HG03039 (cell line): ENCODE data around the gene FAM98B.

Source experiments
- ATAC-seq: cut with Tn5 transposase; IDR thresholded peaks from one replicate; pipeline ENCODE4 v1.9.1; 2021; ENCODE audit warnings: mild to moderate bottlenecking, moderate library complexity; ENCODE audit not compliant: unreplicated experiment

Gene FAM98B

DNA sequence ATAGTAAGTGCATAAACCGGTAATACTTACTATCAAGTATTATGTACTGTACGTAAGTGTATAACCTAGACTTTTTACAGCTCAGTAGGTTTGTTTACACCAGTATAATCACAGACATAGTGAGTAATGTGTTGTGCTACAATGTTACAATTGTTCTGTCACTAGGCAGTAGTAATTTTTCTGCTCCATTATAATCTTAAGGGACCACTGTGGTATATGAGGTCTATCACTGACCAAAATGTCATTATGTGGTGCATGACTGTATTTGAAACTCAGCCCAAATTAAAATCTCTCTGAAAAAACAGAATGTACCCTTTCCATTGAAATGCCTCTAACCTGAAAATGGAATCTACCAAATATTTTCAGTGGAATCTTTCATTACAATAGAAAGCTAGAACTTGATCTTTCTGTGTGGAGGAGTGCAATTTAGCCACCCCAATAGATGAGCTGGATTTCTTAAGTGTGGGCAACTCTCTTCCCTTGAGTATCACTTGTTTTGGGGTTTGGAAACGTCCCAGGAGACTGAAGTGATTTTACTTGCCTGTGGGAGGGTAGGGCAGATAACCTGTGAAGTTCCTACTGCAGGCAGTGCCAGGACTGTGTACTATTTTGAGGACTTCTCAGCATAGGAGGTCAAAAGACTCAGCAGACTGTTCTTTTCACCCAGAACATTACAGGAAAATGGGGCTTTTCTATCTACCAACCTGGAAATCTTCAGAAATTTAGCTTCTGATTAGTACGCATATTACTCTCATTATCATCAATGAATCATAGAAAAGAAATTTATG lies 50.9 kb downstream of the FAM98B start:
- no peak for ATAC-seq

DNA sequence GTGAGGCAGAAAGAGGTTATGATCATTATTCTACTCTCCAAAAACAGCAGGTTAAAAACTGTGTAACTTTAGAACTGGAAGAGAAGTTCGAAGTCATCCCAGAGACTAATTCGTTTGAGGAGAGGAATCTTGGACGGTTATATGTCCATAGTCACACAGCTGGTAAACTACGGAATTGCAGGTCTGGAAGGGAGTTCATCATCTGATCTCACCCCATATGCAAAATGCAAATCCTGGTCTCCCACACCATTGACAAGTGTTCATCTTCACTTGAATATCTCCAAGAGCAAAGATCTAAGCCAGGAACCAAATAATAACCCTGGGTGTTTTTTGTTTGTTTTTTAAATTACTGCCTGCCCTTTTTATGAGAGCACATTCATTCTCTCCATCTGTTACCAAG lies 53.1 kb downstream of the FAM98B start:
- ATAC-seq: no peak

DNA sequence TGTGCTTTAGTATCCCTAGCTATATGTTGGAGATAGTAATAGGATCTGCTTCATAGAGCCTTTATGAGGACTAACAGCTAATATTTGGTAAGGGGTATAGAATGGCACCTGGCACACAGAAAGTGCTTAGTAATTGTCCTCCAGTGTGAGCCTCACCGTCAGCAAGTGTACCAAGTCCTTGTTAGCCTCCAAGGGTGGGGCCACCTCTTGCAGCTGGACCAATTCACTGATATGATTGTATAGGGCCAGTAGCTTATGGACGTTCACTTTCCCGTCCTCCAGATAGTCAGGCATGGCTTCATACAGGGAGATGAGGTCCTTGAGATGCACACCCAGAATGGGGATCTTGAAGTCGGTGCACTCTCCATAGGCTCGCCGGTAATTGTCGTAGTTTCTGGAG lies 53.6 kb downstream of the FAM98B start:
- no peak for ATAC-seq

DNA sequence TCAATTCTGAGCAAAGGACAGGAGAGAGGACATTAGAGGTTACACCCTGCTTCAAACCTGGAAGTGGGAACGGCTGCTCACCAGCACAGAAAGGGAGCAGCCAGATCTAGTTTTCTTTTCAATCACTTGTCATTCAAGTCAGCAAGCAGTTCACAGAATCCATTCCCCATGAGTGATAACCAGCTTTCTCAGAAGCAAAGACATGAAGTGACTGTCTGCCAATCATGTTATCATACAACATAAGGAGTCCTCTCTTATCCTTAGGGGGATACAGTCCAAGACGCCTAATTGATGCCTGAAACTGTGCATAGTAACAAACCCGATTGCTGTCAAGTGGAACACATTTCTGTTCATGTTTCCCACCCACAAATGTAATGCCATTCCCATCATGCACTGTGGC lies 54.7 kb downstream of the FAM98B start:
- ATAC-seq: peak; percentile 47

- no peak for ATAC-seq
Measured at GRCh38 chr15:38509152-38509551, 55.2 kb downstream of the FAM98B start.

DNA sequence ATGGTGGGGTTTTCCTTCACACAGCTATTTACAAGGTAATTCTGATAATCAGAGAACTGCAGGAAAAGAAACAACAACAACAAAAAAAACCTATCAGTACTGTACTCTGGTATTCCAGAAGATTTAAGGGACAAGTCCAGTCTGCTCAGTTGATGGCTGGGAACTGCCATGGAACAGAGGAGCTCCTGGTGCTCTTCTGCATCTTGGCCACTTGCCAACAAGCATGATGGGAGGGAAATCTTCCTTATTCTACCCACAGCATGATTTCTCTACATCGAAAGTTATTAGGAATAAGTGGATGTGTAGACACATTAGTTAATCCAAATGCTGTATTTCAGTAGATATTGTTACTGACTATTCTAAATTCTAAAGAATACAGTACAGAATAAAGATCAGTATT lies 59.0 kb downstream of the FAM98B start:
- no peak for ATAC-seq

DNA sequence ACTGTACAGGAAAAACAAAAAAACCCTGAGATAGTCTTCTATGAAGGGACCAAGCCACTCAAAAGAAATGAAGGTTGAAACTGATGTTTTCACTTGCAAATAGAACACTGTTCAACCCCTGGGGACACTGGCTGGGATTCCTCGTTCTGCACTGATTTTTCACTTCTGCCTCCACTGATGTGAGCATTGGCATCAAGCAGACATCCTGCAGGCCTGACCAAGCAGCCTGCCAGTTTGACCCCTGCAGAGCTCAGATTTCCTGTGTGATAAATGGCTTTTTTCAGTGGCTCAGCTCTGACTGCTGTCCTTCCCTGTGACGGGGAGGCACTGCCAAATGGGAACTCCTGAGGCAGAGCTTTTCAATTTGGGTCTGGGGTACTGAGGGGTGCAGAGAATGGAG lies 60.7 kb downstream of the FAM98B start:
- no peak for ATAC-seq

DNA sequence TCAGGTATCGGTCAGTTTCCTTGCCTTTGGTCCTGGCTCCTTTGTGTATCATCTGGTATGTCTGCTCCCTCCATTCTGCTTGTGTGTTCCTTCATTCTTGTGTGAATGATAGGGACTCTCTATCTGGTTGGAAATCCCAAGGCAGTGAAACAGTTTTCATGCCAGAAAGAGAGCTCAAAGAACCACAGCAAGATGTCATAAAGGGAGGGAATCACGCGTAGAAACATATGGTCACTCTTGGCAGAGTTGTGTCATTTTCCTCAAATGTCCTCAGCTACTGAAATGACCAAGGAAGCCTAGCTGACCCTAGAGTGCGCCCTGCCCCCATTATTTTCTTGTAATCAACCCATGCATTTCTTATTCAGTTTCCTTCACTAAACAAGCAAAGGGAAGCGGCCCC lies 62.7 kb downstream of the FAM98B start:
- ATAC-seq: no peak

GRCh38 chr15:38517312-38517975 lies 63.5 kb downstream of the FAM98B start:
- ATAC-seq: no peak

DNA sequence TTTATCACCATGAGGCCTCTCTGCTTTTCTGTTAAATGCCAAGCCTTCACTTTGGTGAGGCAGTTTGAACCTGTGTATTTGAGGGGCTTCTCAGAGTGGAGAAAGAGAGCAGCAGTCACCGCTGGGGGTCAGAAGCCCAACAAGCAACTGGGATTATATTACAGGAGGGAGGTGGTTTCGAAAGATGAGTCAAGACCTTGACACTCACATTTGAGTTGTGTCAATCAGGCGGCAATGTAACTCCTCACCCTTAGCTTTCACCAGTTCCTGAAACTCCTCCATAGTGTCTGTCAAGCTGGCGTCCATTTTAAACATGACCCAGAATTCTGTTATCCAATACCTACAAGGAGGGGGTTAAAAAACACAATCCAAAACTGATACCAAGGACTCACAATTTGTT lies 64.2 kb downstream of the FAM98B start:
- no peak for ATAC-seq

DNA sequence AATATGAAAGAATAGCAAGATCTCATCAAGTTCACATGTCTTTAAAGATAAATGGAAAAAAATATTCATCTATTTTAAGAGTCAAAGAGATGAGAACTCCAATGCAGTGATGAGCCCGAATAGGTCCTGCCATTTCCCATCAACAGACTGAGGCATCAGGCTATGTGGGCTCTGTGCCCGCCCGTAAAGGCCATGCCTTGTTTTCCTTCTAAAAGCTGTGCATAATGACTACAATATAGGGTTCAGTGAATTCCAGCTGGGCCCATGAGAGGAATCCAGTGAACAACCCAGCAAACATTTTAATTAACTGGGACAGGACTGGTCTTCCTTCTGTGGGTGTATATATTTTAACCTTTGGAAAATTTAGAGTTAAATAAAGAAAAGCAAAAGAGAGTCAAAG lies 66.1 kb downstream of the FAM98B start:
- no peak for ATAC-seq

GRCh38 chr15:38521316-38521715 lies 67.4 kb downstream of the FAM98B start:
- no peak for ATAC-seq

DNA sequence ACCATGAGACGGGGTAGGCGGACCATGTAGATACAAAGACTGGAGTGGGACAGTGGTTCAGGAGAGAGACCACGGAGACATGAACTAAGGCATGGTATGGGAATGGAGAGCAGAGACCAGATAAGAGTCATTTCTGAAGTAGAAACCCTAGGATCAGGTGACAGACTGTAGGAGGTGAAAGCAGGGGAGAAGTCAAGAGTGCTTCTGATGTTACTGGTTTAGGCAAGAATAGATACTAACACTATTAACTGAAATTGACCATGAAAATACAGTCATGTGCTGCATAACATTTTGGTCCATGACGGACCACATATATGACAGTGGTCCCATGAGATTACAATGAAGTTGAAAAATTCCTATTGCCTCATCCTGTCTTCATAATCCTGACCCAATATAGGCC lies 69.0 kb downstream of the FAM98B start:
- no peak for ATAC-seq

- no peak for ATAC-seq
Measured at GRCh38 chr15:38524156-38524555, 70.2 kb downstream of the FAM98B start.

DNA sequence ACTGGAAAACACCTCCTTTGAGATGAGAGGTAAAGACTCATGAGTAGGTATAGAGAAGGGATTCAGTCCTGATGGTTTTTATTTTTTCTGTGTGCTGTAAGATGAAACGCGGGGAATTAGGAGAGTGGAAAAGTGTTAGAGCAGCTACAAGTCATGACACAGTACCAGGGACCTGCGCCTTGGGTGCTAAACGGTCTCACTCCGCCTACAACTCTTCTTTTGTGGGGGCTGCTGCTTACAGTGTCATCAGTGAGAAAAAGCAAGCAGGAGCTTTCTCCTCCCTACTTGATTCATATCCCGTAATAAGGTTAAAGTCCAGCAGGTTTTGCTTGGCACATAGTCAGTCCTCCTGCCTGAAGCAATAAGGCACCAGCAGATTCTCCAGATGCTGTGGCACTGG lies 71.6 kb downstream of the FAM98B start:
- no peak for ATAC-seq

- ATAC-seq: no peak
Measured at GRCh38 chr15:38526158-38526557, 72.2 kb downstream of the FAM98B start.

DNA sequence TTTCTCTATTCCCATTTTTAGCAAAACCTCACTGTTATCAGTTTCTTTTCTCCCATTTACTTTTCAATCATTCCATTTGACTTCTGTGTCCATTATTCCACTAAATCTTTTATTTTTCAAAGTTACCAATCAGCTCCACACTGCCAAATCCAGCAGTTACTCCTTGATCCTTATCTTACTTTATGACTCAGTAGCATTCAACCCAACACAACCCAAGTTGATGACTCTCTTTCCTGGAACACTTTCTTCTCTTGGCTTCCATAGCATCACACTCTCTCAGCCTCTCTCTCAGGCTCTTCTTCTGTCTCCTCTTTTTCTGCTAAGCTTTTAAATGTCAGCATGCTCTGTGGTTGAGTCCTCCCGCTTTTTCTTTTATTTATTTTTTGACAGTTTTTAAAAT lies 74.4 kb downstream of the FAM98B start:
- ATAC-seq: no peak

DNA sequence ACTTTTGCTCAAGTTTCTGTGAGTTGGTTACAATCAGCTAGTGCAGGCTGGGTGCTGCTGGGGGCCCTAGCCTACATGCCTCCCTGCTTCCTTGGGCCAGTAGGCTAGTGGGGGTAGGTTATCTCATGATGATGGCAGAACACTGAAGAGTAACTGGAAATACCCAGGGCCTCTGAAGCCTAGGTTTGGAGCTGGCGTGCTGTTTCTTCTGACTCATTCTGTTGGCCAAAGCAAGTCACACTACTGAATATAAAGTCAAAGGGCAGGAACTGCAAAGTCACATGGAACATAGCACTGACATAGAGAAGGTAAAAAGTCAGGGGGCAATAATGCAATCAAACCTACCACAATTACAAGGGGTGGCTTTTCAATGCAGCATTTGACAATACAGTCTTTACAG lies 76.2 kb downstream of the FAM98B start:
- ATAC-seq: peak; percentile 70

GRCh38 chr15:38531509-38531908 lies 77.6 kb downstream of the FAM98B start:
- ATAC-seq: no peak

- no peak for ATAC-seq
Measured at GRCh38 chr15:38532728-38533127, 78.8 kb downstream of the FAM98B start.

- ATAC-seq: no peak
Measured at GRCh38 chr15:38533416-38533915, 79.5 kb downstream of the FAM98B start.

DNA sequence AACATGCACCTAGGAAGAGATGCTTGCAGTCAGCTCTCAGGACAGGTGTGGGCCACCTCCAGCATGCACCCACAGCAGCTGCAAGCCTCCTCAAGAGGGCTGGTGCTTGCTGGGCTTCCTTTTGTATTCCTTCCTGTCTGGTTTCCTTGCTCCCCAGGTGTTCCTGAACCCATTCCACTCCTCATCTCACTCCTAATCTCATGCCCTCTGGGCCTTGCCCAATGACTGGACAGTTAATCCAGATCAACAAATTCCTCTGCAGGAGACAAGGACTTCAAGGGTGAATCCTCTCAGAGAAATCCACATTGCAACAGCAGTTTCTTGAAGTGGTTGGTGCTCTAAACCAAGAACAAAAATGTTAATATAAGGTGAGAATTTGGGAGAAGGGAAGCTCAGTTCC lies 80.0 kb downstream of the FAM98B start:
- no peak for ATAC-seq
